Occipital lobe (tissue), 2 donors: ENCODE measurements around the gene RAPGEF5. TPM values are rescaled to one million over a fixed set of nuclear protein-coding genes. Genes with fewer than 3 reads are reported as not detected.
A peak's percentile ranks its signal among the peaks of the same experiment; 100 is the strongest.

Experiments
- DNase-seq: peaks from one replicate; lab custom pipeline; 2025; lab: John Stamatoyannopoulos, UW
- total RNA-seq: library from RNA; depleted of rRNA; stranded (reverse); fragments of >200 nt; gene quantifications from one replicate; pipeline ENCODE4 v1.2.3, GENCODE V29; 2014

RAPGEF5 gene
- total RNA-seq, 1 donor from 2014 or later: 81.4 TPM

DNA sequence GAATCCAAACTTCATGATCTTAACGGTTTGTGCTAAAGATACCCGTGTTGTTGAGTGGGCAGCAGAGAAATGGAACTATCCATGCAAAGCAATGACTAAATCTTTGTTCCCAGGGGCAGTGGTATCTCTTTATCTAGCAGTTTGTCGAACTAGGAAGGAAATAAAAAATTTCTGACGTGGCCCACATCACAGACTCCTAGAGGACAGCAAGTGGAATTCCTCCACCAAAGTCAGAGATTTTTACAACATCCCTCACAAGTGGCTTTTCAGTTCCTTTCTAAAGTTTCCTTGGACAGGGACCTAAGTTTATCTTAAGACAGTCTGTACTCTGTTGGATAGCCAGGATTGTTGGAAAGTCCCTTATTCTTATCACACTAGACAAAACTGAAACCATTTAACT, 136.0 kb downstream of the RAPGEF5 start:
- DNase-seq: no peak

- DNase-seq: no peak
Measured at GRCh38 chr7:22219739-22220493, 137.0 kb downstream of the RAPGEF5 start.

DNA sequence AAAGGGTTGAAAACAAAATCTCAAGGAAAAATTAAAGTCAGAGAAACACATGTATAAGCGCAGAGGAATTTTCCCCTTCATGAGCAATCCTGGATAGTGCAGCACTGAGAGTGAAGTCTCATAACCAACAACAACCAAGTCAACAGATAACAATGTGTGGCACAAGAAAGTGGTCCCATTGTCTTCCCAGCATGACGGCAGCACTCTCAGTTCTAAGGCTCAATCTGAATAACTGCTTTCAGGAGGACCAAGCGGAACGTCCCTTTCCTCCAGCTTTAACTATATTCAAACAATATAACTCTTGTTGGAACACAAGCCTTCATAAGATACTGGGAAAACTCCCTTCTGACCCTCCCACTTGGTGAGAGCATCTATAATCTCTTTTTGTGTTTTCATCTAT, 137.9 kb downstream of the RAPGEF5 start:
- peak; percentile 39 for DNase-seq

GRCh38 chr7:22216832-22217475, 140.0 kb downstream of the RAPGEF5 start:
- DNase-seq: no peak

- DNase-seq: no peak
Measured at GRCh38 chr7:22216309-22216708, 140.6 kb downstream of the RAPGEF5 start.

- no peak for DNase-seq
Measured at GRCh38 chr7:22214000-22214399, 143.0 kb downstream of the RAPGEF5 start.

GRCh38 chr7:22213081-22213480, 143.9 kb downstream of the RAPGEF5 start:
- DNase-seq: no peak

DNA sequence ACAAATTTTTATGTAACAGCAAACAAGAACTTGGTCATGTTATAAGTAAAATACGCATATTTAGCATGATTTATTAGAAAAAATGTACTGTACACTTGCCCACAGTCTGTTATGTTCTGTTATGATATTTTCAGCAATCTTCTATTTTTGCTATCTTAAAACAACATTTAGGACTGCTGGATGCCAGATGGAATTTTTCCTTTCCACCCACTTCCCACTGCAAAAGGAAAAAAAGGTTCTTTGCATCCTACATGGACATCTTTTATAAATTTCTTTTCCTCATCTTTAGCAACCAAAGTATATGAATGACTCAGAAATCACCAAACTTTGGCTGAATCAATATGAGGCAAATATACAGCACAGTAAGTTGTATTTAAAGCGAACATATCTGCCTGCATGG, 146.0 kb downstream of the RAPGEF5 start:
- DNase-seq: no peak

- DNase-seq: no peak
Measured at GRCh38 chr7:22210355-22210754, 146.6 kb downstream of the RAPGEF5 start.

GRCh38 chr7:22208799-22209198, 148.2 kb downstream of the RAPGEF5 start:
- DNase-seq: no peak

DNA sequence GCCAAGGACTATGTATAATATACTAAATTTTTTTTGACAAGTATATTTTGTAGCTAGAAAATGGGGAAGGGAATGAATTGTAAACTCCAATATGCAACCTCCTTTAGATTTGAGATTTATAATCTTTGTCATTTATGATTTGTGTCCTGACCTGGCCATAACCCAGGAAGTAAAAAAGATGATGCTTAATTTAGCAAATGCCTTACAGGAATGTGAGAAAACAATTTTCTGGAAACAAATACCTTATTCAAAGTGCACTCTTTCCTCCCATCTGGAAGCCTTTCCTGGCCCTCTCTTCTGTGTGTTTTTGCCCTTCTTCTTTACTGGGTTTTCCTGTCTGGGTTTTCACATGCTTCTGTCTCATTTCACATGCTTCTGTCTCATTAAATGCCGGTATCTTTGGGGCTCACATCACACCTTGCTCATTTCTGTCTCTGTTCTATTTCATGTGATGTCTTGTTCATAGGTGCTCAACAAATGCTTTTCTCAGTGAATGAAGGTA, 149.2 kb downstream of the RAPGEF5 start:
- DNase-seq: no peak

DNA sequence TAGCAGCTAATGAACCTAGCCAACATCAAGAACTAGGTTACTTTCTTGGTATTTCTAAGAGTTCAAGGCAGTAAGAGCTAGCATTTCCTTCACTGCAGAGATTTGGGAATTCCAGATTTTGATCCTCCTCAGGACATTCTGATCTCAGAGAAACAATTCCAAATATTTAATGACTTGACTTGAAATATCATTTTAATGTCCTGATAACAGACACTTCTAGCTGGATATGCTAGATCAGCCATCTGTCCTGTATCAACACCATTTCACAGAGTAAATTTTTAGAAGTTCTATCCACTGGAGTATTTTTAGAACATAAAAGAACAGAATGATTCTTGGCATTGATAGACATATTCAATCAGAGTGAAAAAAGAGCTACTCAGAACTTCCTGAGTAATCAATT, 151.3 kb downstream of the RAPGEF5 start:
- DNase-seq: no peak

DNA sequence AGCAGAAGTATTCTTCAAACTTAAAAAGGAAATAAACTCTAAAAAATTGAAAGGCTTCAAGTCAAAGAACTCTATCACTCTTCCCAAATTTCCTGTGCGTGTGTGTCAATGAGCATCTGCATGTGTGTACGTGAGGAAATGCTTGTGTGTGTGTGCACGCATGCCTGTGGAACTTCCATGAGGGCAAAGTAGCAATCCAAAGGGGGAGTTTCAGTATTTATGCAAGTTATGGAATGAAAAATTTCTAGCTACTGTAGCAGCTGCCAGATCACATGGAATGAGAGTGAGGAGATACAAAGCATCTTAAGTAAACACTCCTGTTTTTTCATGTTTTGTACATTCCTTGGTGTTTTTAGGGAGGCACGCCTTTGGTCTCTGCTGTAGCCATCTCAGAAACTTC, 152.6 kb downstream of the RAPGEF5 start:
- DNase-seq: no peak

DNA sequence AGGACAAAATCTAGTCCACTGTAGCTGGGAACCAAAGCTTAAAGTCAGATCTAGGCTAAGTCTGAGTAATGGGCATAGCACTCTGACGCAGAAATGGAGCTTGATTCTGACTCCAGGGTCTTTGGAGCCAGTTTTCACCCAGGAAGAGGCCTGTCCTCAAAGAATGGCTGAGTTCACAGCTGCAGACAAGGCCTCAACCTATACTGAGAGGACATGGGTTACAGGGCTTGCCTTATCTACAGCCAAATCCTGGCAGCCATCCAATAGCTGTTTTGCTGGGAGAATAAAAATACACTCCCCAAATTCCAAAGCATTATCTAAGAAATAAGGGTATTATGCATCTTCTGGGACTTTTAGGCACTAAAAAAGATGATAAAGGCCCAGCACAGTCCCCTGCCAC, 154.8 kb downstream of the RAPGEF5 start:
- DNase-seq: no peak

DNA sequence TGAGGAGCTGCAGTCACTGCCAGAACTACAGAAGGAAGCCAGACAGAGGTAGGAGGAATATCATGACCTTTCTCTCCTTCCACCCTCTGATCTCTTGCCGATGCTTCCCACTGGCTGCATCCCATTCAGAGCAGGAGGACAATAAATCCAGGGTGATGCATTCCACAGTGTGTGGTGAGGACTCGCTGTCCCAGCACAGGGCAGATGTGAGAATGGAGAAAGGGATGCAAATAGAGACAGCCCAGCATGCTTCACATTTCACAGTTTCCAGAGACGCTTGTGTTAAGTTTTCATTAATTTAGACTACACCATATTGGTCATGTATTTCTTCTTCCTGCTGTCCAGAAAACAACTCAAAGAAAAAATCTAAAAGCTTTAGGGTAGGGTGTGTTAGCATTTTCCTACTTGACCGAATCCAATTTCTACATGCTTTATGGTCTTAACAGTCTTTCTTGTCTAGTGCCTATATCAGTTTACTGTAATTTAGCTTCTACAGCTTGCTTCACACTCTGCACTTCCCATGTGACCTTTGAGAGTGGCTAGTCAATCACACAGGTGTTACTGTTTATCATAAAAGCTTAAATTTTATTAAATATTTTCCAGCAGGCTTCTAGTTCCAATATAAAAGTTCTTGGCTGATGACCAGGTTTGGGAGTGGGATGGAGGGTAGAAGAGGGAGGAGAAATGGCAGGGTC, 155.6 kb downstream of the RAPGEF5 start:
- DNase-seq: no peak

- DNase-seq: no peak
Measured at GRCh38 chr7:22200777-22201176, 156.2 kb downstream of the RAPGEF5 start.

- DNase-seq: no peak
Measured at GRCh38 chr7:22200238-22200637, 156.7 kb downstream of the RAPGEF5 start.

DNA sequence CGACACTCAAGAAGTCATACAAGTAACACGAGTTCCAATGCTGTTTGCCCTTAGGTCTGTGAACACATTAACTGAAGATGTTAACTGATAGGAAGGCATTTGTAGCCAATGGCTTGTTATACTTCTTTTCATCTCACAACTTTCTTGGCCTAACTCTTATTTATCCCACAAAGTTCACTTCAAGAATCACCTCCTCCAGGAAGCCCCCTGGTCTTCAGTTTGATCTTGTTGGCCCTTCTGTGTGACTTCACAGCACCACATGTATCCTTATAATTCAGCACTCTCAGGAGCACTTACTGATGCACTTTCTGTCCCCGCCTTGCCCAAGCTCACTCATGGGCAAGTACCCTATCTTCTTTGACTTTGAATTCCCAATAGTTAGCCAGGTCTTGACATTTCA, 159.6 kb downstream of the RAPGEF5 start:
- DNase-seq: no peak

DNA sequence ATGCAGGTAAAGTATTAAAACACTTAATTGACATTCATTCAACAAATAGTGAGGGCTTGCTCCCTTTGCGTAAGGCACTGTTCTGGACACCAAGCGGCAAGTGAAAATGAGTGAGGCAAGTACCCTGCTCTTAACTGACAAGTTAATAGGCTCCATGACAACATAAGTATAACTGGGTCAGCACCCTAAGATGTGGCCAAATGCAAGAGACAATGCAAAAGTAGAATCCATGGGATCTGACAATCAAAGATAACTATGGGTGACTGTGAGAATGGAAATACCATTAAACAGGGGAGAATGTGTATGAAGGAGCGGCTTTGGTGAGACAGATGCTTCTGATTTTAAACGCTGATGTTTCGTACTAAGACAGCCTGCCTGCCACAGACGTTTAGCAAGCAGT, 160.5 kb downstream of the RAPGEF5 start:
- no peak for DNase-seq

DNA sequence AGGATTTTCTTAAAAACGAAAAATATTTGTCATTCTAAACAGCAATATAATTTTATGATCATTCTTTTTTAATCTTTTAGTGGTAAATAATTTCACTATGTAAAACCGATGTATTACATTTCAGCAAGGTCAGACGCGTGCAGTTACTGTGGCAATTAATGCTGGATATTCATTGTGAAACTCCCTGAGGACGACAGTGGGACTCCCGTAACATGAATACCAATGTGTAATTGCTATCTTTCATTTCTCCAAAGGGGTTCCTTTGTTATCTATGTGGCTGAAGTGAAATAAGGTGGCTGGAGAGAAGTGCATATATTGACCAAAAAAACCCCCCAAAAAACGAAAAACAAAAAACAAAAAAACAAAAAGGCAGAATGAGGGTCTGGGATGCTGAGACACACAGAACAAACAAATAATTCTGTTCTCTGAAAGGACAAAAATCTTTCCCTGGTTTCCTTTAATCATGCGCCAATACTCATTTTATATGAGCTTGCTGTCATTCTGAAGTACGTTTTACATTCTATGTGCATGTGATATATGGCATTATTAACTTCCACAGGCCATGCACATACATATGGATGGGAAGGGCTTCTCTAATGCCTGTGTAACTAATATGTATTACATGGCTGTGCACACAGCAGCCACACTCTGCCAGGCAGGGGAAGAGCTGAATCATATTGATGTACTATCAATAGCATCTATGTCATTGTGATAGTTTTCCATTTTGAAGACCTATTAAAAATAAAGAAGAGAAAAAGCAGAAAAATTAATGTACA, 161.4 kb downstream of the RAPGEF5 start:
- DNase-seq: no peak

- no peak for DNase-seq
Measured at GRCh38 chr7:22194658-22195273, 162.2 kb downstream of the RAPGEF5 start.
